HepG2 (cell line): ENCODE measurements around the gene TMEM222. TPM values are rescaled to one million over a fixed set of nuclear protein-coding genes. Genes with fewer than 3 reads are reported as not detected.

Experiments
- ARID2 ChIP-seq: sonication (generic); formaldehyde crosslinking; IDR thresholded peaks from 2 replicates; pipeline ENCODE4 v1.8.1; 2022; ENCODE audit warnings: mild to moderate bottlenecking, missing genetic modification reagents, borderline replicate concordance
- ARNTL ChIP-seq: sonication (generic); formaldehyde crosslinking; IDR thresholded peaks from 2 replicates; pipeline ENCODE4 v1.4.0; 2020; ENCODE audit warnings: mild to moderate bottlenecking, missing genetic modification reagents
- ATF5 ChIP-seq: sonication (generic); formaldehyde crosslinking; IDR thresholded peaks from 2 replicates; pipeline ENCODE4 v1.4.0; 2020; ENCODE audit warnings: mild to moderate bottlenecking, low read depth, missing genetic modification reagents
- BRD4 ChIP-seq: sonication (generic); formaldehyde crosslinking; IDR thresholded peaks from 2 replicates; pipeline ENCODE4 v1.4.0; 2020; ENCODE audit warnings: missing genetic modification reagents
- CC2D1A ChIP-seq: sonication (generic); formaldehyde crosslinking; IDR thresholded peaks from 2 replicates; pipeline ENCODE4 v1.8.1; 2023; ENCODE audit warnings: mild to moderate bottlenecking, missing genetic modification reagents
- EEA1 ChIP-seq: sonication (generic); formaldehyde crosslinking; IDR thresholded peaks from 2 replicates; pipeline ENCODE4 v1.5.1; 2020; ENCODE audit warnings: mild to moderate bottlenecking, missing genetic modification reagents, borderline replicate concordance
- ERF ChIP-seq: IDR thresholded peaks from 2 replicates; pipeline ENCODE4 v1.6.1; 2018; ENCODE audit warnings: missing biosample characterization, missing genetic modification reagents
- HCFC1 ChIP-seq: fragments of 150-350 bp; IDR thresholded peaks from 2 replicates; pipeline ENCODE4 v1.6.1; 2014; ENCODE audit warnings: low read depth, low read length
- ISL2 ChIP-seq: sonication (generic); formaldehyde crosslinking; IDR thresholded peaks from 2 replicates; pipeline ENCODE4 v1.5.0; 2020; ENCODE audit warnings: missing genetic modification reagents
- POLR2A ChIP-seq, 2 experiments: IDR thresholded peaks; 2 replicates each; pipeline ENCODE4 v1.6.1; 2011; ENCODE audit warnings: low read depth in 2 of 2, low read length in 2 of 2, mild to moderate bottlenecking in 1 of 2, moderate library complexity in 1 of 2; ENCODE audit not compliant: insufficient read depth in 1 of 2
- POLR2G ChIP-seq: fragments of 200-400 bp; formaldehyde crosslinking; IDR thresholded peaks from 2 replicates; pipeline ENCODE4 v1.6.1; 2018; ENCODE audit warnings: mild to moderate bottlenecking, low read depth, low read length, moderate library complexity
- SIX4 ChIP-seq: sonication (generic); formaldehyde crosslinking; IDR thresholded peaks from 2 replicates; pipeline ENCODE4 v1.4.0; 2020; ENCODE audit warnings: missing genetic modification reagents
- ZBTB21 ChIP-seq: sonication (generic); formaldehyde crosslinking; IDR thresholded peaks from 2 replicates; pipeline ENCODE4 v1.4.0; 2020; ENCODE audit warnings: missing genetic modification reagents
- ZBTB42 ChIP-seq: sonication (generic); formaldehyde crosslinking; IDR thresholded peaks from 2 replicates; pipeline ENCODE4 v1.5.0; 2020; ENCODE audit warnings: mild to moderate bottlenecking, missing genetic modification reagents
- ZBTB7B ChIP-seq: sonication (generic); formaldehyde crosslinking; IDR thresholded peaks from 2 replicates; pipeline ENCODE4 v1.4.0; 2020; ENCODE audit warnings: missing genetic modification reagents
- ZFP36L2 ChIP-seq: sonication (generic); formaldehyde crosslinking; IDR thresholded peaks from 2 replicates; pipeline ENCODE4 v1.4.0; 2020; ENCODE audit warnings: missing genetic modification reagents
- ZKSCAN8 ChIP-seq: IDR thresholded peaks from 2 replicates; pipeline ENCODE4 v1.6.1; 2016; ENCODE audit warnings: borderline replicate concordance, missing genetic modification reagents, missing compliant biosample characterization
- ZNF274 ChIP-seq: sonication (generic); formaldehyde crosslinking; IDR thresholded peaks from 2 replicates; pipeline ENCODE4 v1.5.1; 2020; ENCODE audit warnings: mild to moderate bottlenecking, missing genetic modification reagents
- ZNF343 ChIP-seq: sonication (generic); formaldehyde crosslinking; IDR thresholded peaks from 2 replicates; pipeline ENCODE4 v1.4.0; 2020; ENCODE audit warnings: mild to moderate bottlenecking, missing genetic modification reagents
- ZNF513 ChIP-seq: sonication (generic); formaldehyde crosslinking; conservative IDR thresholded peaks from 2 replicates; pipeline ENCODE4 v1.5.0; 2020; ENCODE audit warnings: missing genetic modification reagents
- ZNF646 ChIP-seq: sonication (generic); formaldehyde crosslinking; IDR thresholded peaks from 2 replicates; pipeline ENCODE4 v1.9.0; 2021; ENCODE audit warnings: mild to moderate bottlenecking, missing genetic modification reagents
- polyA plus RNA-seq, 8 experiments: library from polyadenylated mRNA; depleted of rRNA in 3 of 8; stranded (reverse) in 7 of 8; unstranded in 1 of 8; fragments of >200 nt; fragmentation: Illumina TruSeq in 4 of 8; extraction: Trizol in 4 of 8; gene quantifications; 2 replicates each; pipeline versions ENCODE4 v1.2.1 to v1.2.3, GENCODE V29; 2011 to 2016; ENCODE audit warnings: low read depth in 4 of 8, missing spikeins in 1 of 8, mixed read lengths in 1 of 8; ENCODE audit not compliant: insufficient read depth in 1 of 8
- total RNA-seq, 5 experiments: library from RNA; depleted of rRNA; stranded (reverse); fragments of >200 nt; fragmentation: Illumina TruSeq; extraction: Trizol; gene quantifications; 2 replicates each; pipeline ENCODE4 v1.2.3, GENCODE V29; 2016; ENCODE audit warnings: low read depth in 1 of 5
- TF ChIP-seq, protein P1 (sequence below): sonication (generic); formaldehyde crosslinking; IDR thresholded peaks from 2 replicates; pipeline ENCODE4 v1.8.1; 2023; ENCODE audit warnings: mild to moderate bottlenecking, inconsistent platforms, moderate library complexity, missing genetic modification reagents, borderline replicate concordance

TMEM222 gene
- total and polyA plus RNA-seq, 2 of the 13 experiments (the other 11 are each of a cell fraction or from before 2014, with no cell fraction given), result 22.7 to 29.6 TPM

DNA sequence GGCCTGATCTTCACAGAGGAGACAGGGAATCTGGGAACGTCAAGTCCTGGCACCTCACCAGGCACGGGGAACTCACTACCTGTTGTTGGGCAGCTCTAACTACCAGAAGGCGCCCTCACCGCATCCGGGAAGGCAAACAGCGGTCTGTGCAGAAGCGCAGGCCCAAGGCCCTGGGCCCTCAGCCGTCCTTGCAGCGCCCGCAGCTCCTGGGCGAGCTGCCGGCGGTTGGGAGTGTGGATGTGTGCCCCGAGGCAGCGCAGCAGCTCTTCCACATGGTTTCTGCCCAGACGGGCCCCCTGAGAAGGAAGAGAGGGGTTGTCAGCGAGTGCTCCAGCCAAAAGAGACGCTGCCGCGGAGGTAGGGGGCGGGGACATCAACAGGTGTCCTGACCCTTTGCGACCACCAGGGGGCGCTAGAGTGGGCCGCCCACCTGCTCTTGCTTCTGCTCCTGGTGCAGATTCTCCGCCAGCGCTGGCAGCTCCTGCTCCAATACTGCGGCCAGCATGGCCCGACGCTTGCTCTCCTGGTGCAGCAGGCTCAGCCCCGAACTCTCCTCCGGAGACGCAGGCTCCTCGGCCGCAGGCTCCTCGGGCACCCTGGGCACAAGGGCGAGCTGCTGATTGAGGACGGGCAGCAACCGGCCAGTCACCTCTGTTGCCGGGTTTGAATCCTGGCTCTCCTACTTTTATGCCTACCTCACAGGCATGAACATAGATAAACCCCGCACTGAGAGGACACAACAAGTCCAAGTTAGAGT is 35.5 kb downstream of the TMEM222 start (continued):
- TF ChIP-seq EEA1, result no peak
- TF ChIP-seq ZNF646 (CRISPR knock-in tag), result no peak
- TF ChIP-seq ZNF343, result no peak
- TF ChIP-seq ZBTB42 (CRISPR knock-in tag), result no peak
- TF ChIP-seq ISL2 (CRISPR knock-in tag), result no peak
- no peak for TF ChIP-seq ATF5 (CRISPR knock-in tag)
- TF ChIP-seq ZBTB21 (CRISPR knock-in tag), result no peak
- TF ChIP-seq ERF, result no peak
- TF ChIP-seq ARID2, result no peak
- TF ChIP-seq, protein P1, sequence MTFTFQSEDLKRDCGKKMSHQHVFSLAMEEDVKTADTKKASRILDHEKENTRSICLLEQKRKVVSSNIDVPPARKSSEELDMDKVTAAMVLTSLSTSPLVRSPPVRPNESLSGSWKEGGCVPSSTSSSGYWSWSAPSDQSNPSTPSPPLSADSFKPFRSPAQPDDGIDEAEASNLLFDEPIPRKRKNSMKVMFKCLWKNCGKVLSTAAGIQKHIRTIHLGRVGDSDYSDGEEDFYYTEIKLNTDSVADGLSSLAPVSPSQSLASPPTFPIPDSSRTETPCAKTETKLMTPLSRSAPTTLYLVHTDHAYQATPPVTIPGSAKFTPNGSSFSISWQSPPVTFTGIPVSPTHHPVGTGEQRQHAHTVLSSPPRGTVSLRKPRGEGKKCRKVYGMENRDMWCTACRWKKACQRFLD (CRISPR knock-in tag), result no peak
- TF ChIP-seq ZBTB7B (CRISPR knock-in tag), result peak; percentile 56; the same call in 1 of the 2 replicates
- no peak for TF ChIP-seq SIX4
- TF ChIP-seq POLR2G, result no peak
- TF ChIP-seq HCFC1, result no peak
- TF ChIP-seq POLR2A (IDR thresholded peaks at IDR 0.05; ENCODE audit: insufficient read depth in 1 of 2, low read depth in 2 of 2, low read length in 2 of 2), result no peak
- TF ChIP-seq ZNF513 (CRISPR knock-in tag), result 0 out of 2 replicates have a peak, but pooled peaks have one; percentile 74
- no peak for TF ChIP-seq ZFP36L2 (CRISPR knock-in tag)
- no peak for TF ChIP-seq BRD4
- no peak for TF ChIP-seq ZKSCAN8
- no peak for TF ChIP-seq CC2D1A (CRISPR knock-in tag)
- no peak for TF ChIP-seq ZNF274 (CRISPR knock-in tag)
- TF ChIP-seq ARNTL, result no peak
